ENCODE measurements around the gene ZNF667. TPM values are rescaled to one million over a fixed set of nuclear protein-coding genes. Genes with fewer than 3 reads are reported as not detected.

ZNF667 gene
- 4.5 and 9.9 TPM in 2 replicates for total RNA-seq (2014; rRNA removed; shearing (Covaris generic))

GRCh38 chr19:56476651-56477428 is at the start of gene ZNF667:
ZNF667 (minus strand) TSS chr19:56477345; CDS start chr19:56462370, 14,975 bp downstream.
- DNase-seq (ENCODE audit: low read depth): peak; percentile 92

GRCh38 chr19:56525214-56525860 is 48.2 kb upstream of the ZNF667 start:
- DNase-seq (ENCODE audit: low read depth): no peak

- DNase-seq (ENCODE audit: low read depth): no peak
These were observed 31.2 kb upstream of the ZNF667 start for GRCh38 chr19:56508290-56508778.

- peak; percentile 98 for DNase-seq (ENCODE audit: low read depth)
These were observed 30.5 kb upstream of the ZNF667 start, which contains the start of gene ZNF471 for GRCh38 chr19:56507446-56508289. ZNF471 (plus strand) TSS chr19:56507855; CDS start chr19:56511572, 3,717 bp downstream.

GRCh38 chr19:56504581-56504980 is 27.4 kb upstream of the ZNF667 start:
- peak; percentile 70 for DNase-seq (ENCODE audit: low read depth)

GRCh38 chr19:56491399-56491798 is 14.3 kb upstream of the ZNF667 start:
- no peak for DNase-seq (ENCODE audit: low read depth)

- DNase-seq (ENCODE audit: low read depth): peak; percentile 94
These were observed 539 bp upstream of the ZNF667 start for GRCh38 chr19:56477429-56478338.

- DNase-seq (ENCODE audit: low read depth): no peak
These were observed 1.1 kb downstream of the ZNF667 start for GRCh38 chr19:56476093-56476492.

GRCh38 chr19:56474308-56474707 is 2.8 kb downstream of the ZNF667 start:
- no peak for DNase-seq (ENCODE audit: low read depth)

GRCh38 chr19:56441206-56441792 is 35.8 kb downstream of the ZNF667 start:
- DNase-seq (ENCODE audit: low read depth): no peak

- no peak for DNase-seq (ENCODE audit: low read depth)
These were observed 53.2 kb downstream of the ZNF667 start for GRCh38 chr19:56423985-56424353.

- DNase-seq (ENCODE audit: low read depth): no peak
These were observed 53.7 kb downstream of the ZNF667 start for GRCh38 chr19:56423276-56423984.

- no peak for DNase-seq (ENCODE audit: low read depth)
These were observed 72.1 kb downstream of the ZNF667 start for GRCh38 chr19:56405062-56405461.

GRCh38 chr19:56404705-56405056 is 72.5 kb downstream of the ZNF667 start:
- peak; percentile 11 for DNase-seq (ENCODE audit: low read depth)

GRCh38 chr19:56403764-56404704 is 73.1 kb downstream of the ZNF667 start, which contains the start of gene ZNF583:
ZNF583 (plus strand) TSS chr19:56404332; CDS start chr19:56407115, 2,783 bp downstream.
- peak; percentile 96 for DNase-seq (ENCODE audit: low read depth)

- peak; percentile 35 for DNase-seq (ENCODE audit: low read depth)
These were observed 73.9 kb downstream of the ZNF667 start for GRCh38 chr19:56403261-56403660.

GRCh38 chr19:56400485-56400884 is 76.7 kb downstream of the ZNF667 start:
- DNase-seq (ENCODE audit: low read depth): no peak

GRCh38 chr19:56398809-56399208 is 78.3 kb downstream of the ZNF667 start:
- DNase-seq (ENCODE audit: low read depth): no peak

All from M059J (cell line).